HG02970 (cell line): ENCODE results near the gene HOXA5.

ENCODE experiments used
- ATAC-seq: cut with Tn5 transposase; IDR thresholded peaks from one replicate; pipeline ENCODE4 v1.9.1; 2021; ENCODE audit warnings: mild to moderate bottlenecking, moderate library complexity, moderate number of reproducible peaks; ENCODE audit not compliant: unreplicated experiment, low FRiP score

The HOXA5 gene

GRCh38 chr7:27139334-27140125 is 4.0 kb downstream of the HOXA5 start:
- ATAC-seq = no peak

DNA sequence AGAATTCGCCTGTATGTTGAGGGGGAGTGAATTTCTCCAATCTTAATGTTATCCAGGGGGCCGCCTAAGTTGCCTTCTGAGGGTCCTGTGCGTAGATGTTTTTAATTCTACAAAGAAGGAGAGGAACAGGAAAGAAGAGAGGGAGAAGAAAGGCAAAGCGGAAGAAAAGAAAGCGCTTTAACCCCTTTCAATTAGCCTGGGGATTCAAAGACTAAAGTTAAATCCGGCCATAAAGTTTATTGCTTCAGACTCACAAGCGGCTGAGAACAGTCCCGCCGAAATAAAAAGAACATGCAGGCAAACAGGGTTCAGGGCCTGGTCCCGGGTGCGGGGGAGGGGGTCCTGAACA is 4.5 kb downstream of the HOXA5 start:
- ATAC-seq = no peak

DNA sequence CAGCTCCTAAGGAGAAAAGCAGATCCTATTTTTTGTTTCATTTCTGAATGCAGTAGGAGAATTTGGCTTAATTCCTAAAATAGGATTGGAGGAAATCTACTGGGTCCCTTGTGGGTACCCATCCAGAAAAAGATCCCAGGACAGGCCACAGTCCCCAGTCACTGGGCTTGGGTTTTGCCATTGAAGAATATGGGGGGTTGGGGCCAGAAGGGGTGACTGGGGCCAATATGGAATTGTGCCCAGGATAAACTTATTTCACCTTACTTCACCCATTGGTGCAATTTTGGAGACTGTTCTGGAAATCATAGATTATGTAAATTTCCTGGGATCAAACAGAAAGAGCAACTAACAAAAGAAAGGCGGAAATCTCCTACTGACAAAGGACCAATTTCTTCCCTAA is 5.0 kb downstream of the HOXA5 start:
- no peak for ATAC-seq

DNA sequence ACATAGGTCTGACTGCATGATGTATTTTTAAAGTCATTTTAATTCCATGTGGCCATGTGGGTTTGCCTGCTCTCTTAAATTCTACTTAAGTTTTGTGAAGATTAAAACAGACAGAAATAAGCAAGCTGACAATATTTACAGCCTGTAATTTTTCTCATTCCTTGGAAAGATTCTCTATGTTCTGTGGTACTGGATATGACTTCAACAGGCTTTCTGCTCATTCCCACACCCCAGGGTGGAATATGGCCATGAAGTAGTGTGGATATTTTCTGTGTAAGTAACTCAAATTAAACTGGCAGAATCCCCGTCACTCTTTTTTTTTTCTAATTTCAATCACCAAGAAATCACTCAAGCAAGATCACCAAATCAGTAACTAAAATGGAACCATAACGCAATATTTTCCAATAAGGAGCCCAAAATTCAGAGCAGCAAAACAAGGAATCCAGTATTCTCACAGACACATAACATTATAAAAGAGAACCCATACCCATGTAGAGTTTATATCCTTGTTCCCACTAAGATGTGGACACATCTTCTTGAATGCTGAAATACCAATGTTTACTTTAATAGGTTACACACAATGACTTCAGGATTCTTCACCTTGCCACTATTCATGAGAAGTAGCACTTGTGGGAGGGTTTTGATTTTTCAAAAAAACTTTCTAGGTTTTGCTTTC is 5.7 kb downstream of the HOXA5 start:
- no peak for ATAC-seq

- ATAC-seq = no peak
Measured at GRCh38 chr7:27134392-27134791, 9.1 kb downstream of the HOXA5 start.

DNA sequence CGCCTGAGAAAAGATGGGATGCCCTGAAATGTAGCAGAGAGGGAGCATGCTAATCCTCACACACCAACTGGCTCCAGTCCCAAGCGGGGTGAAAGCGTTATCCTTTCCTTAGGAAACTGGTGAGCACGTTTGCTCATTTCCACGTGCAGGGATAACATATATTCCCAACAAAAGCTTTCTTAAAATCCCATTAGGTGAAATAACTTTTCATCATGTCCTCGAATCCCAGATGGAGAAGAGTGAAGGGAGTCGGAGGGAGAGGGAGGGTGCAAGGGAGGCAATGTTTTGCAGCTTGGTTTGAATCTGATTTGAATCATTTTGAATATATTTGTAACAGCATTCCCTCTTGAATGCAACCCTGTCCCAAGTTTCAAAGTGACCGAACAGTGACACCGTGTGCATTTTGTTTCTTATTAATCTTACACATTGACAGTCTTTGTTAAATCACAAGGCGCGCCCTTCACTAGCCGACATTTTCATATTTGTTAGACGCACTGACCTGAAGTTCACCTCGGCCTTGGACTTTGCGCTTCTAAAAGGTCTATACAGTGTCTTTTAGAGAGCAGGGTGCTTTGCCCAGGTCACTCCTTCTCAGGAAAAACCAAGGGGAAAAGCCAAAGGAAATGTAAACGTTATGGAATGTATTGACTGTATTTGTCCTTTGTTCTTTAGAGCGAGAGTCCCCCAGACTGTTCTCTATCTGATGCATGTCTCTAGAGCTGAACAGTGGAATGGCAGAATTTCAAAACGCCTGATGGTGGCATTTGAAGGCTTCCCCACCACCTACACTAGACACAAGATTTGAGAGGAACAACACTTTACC is 9.9 kb downstream of the HOXA5 start:
- ATAC-seq = no peak

GRCh38 chr7:27132978-27133377 is 10.5 kb downstream of the HOXA5 start:
- no peak for ATAC-seq

- ATAC-seq = no peak
Measured at GRCh38 chr7:27132214-27132613, 11.3 kb downstream of the HOXA5 start.

- no peak for ATAC-seq
Measured at GRCh38 chr7:27131390-27131819, 12.1 kb downstream of the HOXA5 start.

DNA sequence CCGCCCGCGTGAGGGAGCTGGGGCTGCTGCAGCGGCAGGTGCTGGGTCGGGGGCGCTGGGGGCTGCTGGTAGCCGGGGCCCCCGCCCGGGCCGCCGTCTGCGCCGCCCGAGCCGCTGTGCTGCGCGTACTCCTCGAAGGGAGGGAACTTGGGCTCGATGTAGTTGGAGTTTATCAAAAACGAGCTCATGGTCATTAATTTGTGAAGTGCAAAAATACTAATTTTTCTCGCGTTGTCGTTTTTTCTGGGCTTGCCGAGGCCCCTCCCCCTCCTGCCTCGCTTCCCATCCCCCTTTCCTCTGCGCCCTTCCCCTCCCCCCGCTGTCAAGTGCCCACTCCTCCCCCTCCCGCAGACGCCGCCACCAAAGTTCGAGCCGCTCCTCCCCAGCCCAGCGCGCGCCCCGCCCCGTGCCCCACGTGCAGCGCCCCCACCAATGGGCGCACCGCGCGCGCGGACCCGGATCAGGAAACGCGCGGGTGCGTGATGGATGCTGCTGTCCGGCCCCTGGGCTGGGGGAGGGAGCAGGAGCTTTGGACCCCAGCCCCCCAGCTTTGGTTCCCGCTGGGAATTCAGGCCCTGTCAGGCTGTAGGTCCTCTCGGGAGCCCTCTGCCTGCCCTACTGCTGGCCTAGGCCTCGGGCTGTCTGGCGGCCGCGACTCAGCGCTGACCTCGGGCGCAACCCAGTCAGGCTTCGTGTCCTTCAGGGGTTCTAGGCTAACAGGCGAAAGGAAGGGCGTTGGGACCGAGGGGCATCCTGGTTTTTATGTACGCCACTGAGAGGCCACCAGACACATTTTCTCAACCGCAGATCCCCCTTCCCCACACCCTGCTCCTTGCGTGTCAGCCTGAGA is 12.7 kb downstream of the HOXA5 start, which contains the start of gene HOXA4:
HOXA4 (minus strand) TSS at position 218 of the 850 bp plus-strand sequence; CDS start at position 194, 24 bp downstream.
- no peak for ATAC-seq

GRCh38 chr7:27129729-27130539 is 13.5 kb downstream of the HOXA5 start:
- ATAC-seq = no peak

GRCh38 chr7:27128776-27129728 is 14.4 kb downstream of the HOXA5 start:
- no peak for ATAC-seq

- no peak for ATAC-seq
Measured at GRCh38 chr7:27128034-27128433, 15.4 kb downstream of the HOXA5 start.

GRCh38 chr7:27126596-27127327 is 16.7 kb downstream of the HOXA5 start:
- no peak for ATAC-seq

DNA sequence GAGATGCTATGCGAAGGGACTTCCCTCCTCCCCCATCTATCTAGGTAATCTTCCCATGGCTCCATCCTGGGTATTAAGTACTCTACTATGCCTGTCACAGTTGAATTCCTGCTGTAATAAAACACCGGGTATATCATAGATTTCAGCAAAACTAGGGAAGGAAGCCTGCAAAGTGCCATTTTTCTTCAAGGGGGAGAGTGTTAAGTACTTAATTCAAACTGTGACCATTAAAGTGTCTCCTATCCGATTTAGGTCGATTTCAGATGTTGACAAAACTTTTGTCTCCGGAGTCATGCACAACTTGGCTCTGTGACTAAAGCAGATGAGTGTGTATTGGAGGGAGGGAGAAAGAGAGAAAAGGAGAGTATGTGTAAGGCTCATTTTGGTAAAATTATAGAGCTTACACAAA is 17.5 kb downstream of the HOXA5 start:
- no peak for ATAC-seq

- ATAC-seq = no peak
Measured at GRCh38 chr7:27124902-27125689, 18.4 kb downstream of the HOXA5 start.
